Nephron progenitor cell (in vitro differentiated cells): ENCODE measurements around the gene KCNQ1.

Experiments
- DNase-seq: peaks from one replicate; pipeline ENCODE4 v3.0.0; 2021
- H3K27ac Mint-ChIP-seq: 2 replicates; pipeline ENCODE4 v1.8.0; 2021; ENCODE audit warnings: mild to moderate bottlenecking, moderate library complexity, mixed read lengths
- H3K27me3 Mint-ChIP-seq: 2 replicates; pipeline ENCODE4 v1.8.0; 2021; ENCODE audit warnings: mild to moderate bottlenecking, low read depth, mixed read lengths; ENCODE audit not compliant: poor library complexity
- H3K36me3 Mint-ChIP-seq: 2 replicates; pipeline ENCODE4 v1.8.0; 2021; ENCODE audit warnings: low read depth, mixed read lengths
- H3K4me1 Mint-ChIP-seq: 2 replicates; pipeline ENCODE4 v1.8.0; 2021; ENCODE audit warnings: mixed read lengths
- H3K4me3 Mint-ChIP-seq: 2 replicates; pipeline ENCODE4 v1.8.0; 2021; ENCODE audit warnings: mild to moderate bottlenecking, moderate library complexity, mixed read lengths
- H3K9me3 Mint-ChIP-seq: 2 replicates; pipeline ENCODE4 v1.8.0; 2021; ENCODE audit warnings: mild to moderate bottlenecking, moderate library complexity, mixed read lengths
- TF ChIP-seq, protein P1 (sequence below): fragments of 200-600 bp; sonication (generic); IDR thresholded peaks from 2 replicates; pipeline ENCODE4 v1.5.0; 2021; ENCODE audit warnings: antibody characterized with exemption

The KCNQ1 gene

GRCh38 chr11:2398664-2399355 lies 46.0 kb upstream of the KCNQ1 start:
- TF ChIP-seq, protein P1, sequence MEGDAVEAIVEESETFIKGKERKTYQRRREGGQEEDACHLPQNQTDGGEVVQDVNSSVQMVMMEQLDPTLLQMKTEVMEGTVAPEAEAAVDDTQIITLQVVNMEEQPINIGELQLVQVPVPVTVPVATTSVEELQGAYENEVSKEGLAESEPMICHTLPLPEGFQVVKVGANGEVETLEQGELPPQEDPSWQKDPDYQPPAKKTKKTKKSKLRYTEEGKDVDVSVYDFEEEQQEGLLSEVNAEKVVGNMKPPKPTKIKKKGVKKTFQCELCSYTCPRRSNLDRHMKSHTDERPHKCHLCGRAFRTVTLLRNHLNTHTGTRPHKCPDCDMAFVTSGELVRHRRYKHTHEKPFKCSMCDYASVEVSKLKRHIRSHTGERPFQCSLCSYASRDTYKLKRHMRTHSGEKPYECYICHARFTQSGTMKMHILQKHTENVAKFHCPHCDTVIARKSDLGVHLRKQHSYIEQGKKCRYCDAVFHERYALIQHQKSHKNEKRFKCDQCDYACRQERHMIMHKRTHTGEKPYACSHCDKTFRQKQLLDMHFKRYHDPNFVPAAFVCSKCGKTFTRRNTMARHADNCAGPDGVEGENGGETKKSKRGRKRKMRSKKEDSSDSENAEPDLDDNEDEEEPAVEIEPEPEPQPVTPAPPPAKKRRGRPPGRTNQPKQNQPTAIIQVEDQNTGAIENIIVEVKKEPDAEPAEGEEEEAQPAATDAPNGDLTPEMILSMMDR, result no peak
- peaks cover 11% of the 10 kb centered on the region for H3K36me3 Mint-ChIP-seq
- peaks cover 25% of the 10 kb centered on the region for H3K4me1 Mint-ChIP-seq
- no peaks in the 10 kb centered on the region for H3K27me3 Mint-ChIP-seq
- no peak for DNase-seq
- H3K27ac Mint-ChIP-seq, result peak overlapping the region; percentile 93
- peak overlapping the region; percentile 92 for H3K4me3 Mint-ChIP-seq
- no peaks in the 10 kb centered on the region for H3K9me3 Mint-ChIP-seq

GRCh38 chr11:2399488-2400068 lies 45.2 kb upstream of the KCNQ1 start:
- peak overlapping the region; percentile 92 for H3K4me3 Mint-ChIP-seq
- TF ChIP-seq, protein P1, result no peak
- peaks cover 29% of the 10 kb centered on the region for H3K4me1 Mint-ChIP-seq
- H3K27ac Mint-ChIP-seq, result peak overlapping the region; percentile 93
- no peaks in the 10 kb centered on the region for H3K9me3 Mint-ChIP-seq
- no peaks in the 10 kb centered on the region for H3K27me3 Mint-ChIP-seq
- peaks cover 11% of the 10 kb centered on the region for H3K36me3 Mint-ChIP-seq
- peak; percentile 52 for DNase-seq

DNA sequence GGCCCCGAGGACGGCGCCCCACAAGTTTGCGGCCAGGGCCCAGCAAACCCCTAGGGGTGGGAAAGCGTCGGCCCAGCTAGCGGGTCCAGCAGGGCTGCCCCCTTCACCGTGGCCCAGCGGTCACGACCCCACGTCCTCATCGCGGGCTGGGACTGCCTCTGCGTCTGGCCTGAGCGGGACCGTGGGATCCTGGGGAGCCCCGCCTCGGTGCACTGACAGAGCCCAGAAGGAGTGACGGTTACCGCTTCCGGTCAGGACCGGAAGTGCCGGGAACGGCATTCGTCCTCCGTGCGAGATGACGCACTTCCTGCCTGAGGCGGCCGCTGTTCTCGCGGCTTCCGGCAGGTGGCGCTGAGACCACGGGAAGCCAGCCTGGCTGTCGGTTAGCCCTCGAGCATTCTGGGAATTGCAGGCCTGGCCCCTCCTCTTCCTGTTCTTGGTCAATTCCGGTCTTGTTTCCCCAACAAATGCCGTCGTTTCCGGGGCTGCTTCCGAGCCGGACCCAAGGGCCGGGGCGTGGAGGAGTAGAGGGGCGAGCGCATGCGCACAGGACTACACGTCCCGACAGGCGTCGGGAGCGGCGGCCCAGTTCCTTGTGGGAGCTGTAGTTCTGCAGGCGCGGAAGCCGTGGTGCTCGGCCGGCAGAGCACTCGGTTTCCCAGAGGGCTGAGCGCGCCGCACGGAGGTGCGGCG lies 44.6 kb upstream of the KCNQ1 start, which contains the start of gene TSSC4:
TSS of gene TSSC4 (plus strand) at position 682 of the 693 bp plus-strand sequence. CDS start 1,884 bp downstream, outside the sequence.
- peaks cover 33% of the 10 kb centered on the region for H3K4me1 Mint-ChIP-seq
- H3K27me3 Mint-ChIP-seq, result no peaks in the 10 kb centered on the region
- peaks cover 11% of the 10 kb centered on the region for H3K36me3 Mint-ChIP-seq
- H3K4me3 Mint-ChIP-seq, result peak within 1 kb of the TSS; percentile 92
- H3K9me3 Mint-ChIP-seq, result no peaks in the 10 kb centered on the region
- H3K27ac Mint-ChIP-seq, result peak within 1 kb of the TSS; percentile 93
- TF ChIP-seq, protein P1, result peak; percentile 97
- DNase-seq, result peak; percentile 99

DNA sequence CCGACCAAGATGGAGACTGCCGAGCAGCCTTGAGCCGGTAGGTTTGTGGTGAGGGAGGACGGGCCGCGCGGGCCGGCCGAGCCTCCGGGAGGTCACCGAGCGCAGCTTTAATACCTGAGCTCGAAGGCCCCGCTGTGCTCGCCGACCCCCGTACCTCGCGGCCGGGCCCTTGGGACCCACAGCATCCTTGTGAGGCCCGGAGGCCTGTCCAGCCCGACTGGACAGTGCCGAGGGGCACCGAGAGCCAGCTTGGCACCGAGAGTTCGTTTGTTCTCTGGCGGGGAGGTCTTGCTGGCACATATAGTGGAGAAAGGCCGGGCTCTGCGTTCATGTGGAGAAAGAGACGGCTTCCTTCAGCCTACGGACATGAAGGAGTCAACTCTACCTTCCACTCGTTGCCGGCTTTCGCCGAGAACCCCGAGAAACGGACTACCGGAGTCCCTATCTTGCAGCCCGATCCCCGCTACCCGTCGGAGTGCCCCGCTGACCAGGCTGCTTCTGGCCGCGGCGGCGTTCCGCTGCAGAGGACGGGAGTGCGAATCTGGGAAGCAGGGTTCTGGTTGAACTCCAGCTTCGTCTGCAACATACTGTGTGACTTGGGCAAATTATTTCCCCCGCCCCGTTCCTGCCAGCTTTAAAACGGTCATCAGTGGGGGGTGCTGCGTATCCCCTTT lies 43.9 kb upstream of the KCNQ1 start:
- Mint-ChIP-seq H3K27ac (peak overlapping the region; percentile 90), H3K9me3 (no peaks in the 10 kb centered on the region), H3K27me3 (no peaks in the 10 kb centered on the region), H3K4me1 (peaks cover 40% of the 10 kb centered on the region), H3K4me3 (peak overlapping the region; percentile 92), H3K36me3 (peaks cover 11% of the 10 kb centered on the region)
- no peak for DNase-seq
- TF ChIP-seq, protein P1, result no peak

DNA sequence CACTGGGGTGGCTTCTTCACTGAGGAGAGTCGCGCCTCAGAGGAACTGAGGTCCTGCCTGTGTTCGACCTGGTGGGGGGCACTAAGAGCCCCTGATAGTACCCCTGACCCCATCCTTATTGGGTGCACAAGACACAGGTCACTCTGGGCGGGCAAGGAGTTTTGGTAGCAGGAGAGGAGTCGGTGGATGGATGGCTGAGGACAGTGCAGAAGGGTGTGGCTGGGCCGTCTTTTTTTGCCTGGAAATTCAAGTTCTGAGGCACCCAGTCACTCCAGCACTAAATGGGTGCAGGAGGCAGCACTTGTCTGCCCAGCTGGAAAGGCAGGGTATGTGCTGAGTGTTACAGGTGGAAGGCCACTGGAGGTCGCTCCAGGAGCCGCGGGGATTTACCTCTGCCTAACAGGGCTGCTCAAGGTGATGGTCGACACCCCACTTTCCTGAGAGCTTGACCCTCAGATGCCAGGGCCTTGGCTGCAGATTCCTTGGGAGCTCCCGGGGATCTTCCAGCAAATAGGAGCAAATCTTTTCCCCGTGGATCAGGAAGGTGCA lies 43.3 kb upstream of the KCNQ1 start:
- Mint-ChIP-seq H3K27me3 (peaks cover 3% of the 10 kb centered on the region), H3K9me3 (no peaks in the 10 kb centered on the region), H3K4me3 (peak overlapping the region; percentile 92), H3K27ac (peak overlapping the region; percentile 90), H3K36me3 (peaks cover 11% of the 10 kb centered on the region), H3K4me1 (peaks cover 46% of the 10 kb centered on the region)
- TF ChIP-seq, protein P1, result no peak
- no peak for DNase-seq
